ENCODE results near the gene ERICH2. TPM values are rescaled to one million over a fixed set of nuclear protein-coding genes. Genes with fewer than 3 reads are reported as not detected.

ERICH2 gene
- polyA plus RNA-seq, 3 donors = not detected

DNA sequence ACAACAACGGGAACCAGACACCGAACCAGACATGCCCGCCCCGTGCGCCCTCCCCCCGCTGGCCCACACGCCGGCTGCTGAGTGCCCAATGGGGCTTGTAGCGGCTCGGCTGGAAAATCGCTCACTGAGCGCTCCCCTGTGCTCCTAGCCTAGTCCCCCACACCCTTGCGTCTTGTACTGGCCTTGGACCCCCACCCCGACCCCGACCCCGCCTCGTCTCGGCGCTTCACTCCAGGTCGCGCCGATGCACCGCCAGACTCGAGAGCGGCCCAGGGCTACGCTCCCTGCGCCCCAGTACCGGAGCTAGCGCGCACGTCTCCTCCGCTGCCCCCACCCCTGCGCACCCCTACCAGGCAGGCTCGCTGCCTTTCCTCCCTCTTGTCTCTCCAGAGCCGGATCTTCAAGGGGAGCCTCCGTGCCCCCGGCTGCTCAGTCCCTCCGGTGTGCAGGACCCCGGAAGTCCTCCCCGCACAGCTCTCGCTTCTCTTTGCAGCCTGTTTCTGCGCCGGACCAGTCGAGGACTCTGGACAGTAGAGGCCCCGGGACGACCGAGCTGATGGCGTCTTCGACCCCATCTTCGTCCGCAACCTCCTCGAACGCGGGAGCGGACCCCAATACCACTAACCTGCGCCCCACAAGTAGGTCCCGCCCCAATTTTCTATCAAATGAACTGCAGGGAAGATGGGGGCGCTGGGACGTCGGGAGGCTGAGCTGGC is 48.0 kb downstream of the ERICH2 start:
- Histone ChIP-seq H3K27me3 (ENCODE audit: control insufficient read depth in 2 of 2, insufficient read depth in 2 of 2, low read length in 2 of 2) (peaks cover 87 to 99% of the 10 kb centered on the region in 2 donors), H3K27ac (ENCODE audit: low read depth in 1 of 2, low read length in 2 of 2) (no peak overlapping the region), H3K9ac (ENCODE audit: insufficient read depth, low read length, poor library complexity, severe bottlenecking) (no peak overlapping the region), H3K36me3 (replicated peaks in 1 of 2; ENCODE audit: control insufficient read depth in 1 of 2, insufficient read depth in 2 of 2, low read length in 2 of 2) (no peaks in the 10 kb centered on the region), H2AFZ (ENCODE audit: insufficient read depth, low read depth, low read length, poor library complexity, severe bottlenecking) (peak overlapping the region; percentile 71), H4K20me1 (ENCODE audit: insufficient read depth, low read length) (no peaks in the 10 kb centered on the region), H3K4me3 (replicated peaks in 1 of 3; ENCODE audit: low read depth in 2 of 3, low read length in 3 of 3) (peak overlapping the region in 1 of 3 experiments; percentile 71), H3K9me3 (replicated peaks in 1 of 2; ENCODE audit: control insufficient read depth in 1 of 2, insufficient read depth in 1 of 2, low read length in 2 of 2) (peaks cover 0 to 60% of the 10 kb centered on the region in 2 donors), H3K4me1 (ENCODE audit: control insufficient read depth in 1 of 2, insufficient read depth in 2 of 2, low read length in 2 of 2) (peaks cover 54 to 66% of the 10 kb centered on the region in 2 donors), H3K79me2 (ENCODE audit: insufficient read depth, low read length) (no peaks in the 10 kb centered on the region), H3K4me2 (replicated peaks; ENCODE audit: extremely low read depth, low read length, poor library complexity, severe bottlenecking) (peak overlapping the region; percentile 78)
- no peak for DNase-seq
- H3K4me3 Mint-ChIP-seq = peak overlapping the region; percentile 9 to 86
- H3K27me3 Mint-ChIP-seq (ENCODE audit: low read depth in 3 of 3) = peaks cover 92 to 100% (median 100%) of the 10 kb centered on the region in 3 donors
- intact Hi-C loops (cut with micrococcal nuclease) = loop anchor here in 1 of 2 donors (10.0 kb wide), 1 partner anchor 413 kb away; no protein-coding TSS in a partner anchor
- peaks cover 3 to 19% of the 10 kb centered on the region in 2 donors for H3K36me3 Mint-ChIP-seq
- peaks cover 0 to 44% (median 26%) of the 10 kb centered on the region in 7 donors for H3K9me3 Mint-ChIP-seq
- TF ChIP-seq, protein P1, sequence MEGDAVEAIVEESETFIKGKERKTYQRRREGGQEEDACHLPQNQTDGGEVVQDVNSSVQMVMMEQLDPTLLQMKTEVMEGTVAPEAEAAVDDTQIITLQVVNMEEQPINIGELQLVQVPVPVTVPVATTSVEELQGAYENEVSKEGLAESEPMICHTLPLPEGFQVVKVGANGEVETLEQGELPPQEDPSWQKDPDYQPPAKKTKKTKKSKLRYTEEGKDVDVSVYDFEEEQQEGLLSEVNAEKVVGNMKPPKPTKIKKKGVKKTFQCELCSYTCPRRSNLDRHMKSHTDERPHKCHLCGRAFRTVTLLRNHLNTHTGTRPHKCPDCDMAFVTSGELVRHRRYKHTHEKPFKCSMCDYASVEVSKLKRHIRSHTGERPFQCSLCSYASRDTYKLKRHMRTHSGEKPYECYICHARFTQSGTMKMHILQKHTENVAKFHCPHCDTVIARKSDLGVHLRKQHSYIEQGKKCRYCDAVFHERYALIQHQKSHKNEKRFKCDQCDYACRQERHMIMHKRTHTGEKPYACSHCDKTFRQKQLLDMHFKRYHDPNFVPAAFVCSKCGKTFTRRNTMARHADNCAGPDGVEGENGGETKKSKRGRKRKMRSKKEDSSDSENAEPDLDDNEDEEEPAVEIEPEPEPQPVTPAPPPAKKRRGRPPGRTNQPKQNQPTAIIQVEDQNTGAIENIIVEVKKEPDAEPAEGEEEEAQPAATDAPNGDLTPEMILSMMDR (IDR thresholded peaks at IDR 0.05) = no peak
- H3K27ac Mint-ChIP-seq = no peak overlapping the region
- 4% methylated on average over 55 of the region's 60 CpGs for WGBS (ENCODE audit: insufficient coverage)
- peaks cover 68% of the 10 kb centered on the region for H3K4me1 Mint-ChIP-seq

DNA sequence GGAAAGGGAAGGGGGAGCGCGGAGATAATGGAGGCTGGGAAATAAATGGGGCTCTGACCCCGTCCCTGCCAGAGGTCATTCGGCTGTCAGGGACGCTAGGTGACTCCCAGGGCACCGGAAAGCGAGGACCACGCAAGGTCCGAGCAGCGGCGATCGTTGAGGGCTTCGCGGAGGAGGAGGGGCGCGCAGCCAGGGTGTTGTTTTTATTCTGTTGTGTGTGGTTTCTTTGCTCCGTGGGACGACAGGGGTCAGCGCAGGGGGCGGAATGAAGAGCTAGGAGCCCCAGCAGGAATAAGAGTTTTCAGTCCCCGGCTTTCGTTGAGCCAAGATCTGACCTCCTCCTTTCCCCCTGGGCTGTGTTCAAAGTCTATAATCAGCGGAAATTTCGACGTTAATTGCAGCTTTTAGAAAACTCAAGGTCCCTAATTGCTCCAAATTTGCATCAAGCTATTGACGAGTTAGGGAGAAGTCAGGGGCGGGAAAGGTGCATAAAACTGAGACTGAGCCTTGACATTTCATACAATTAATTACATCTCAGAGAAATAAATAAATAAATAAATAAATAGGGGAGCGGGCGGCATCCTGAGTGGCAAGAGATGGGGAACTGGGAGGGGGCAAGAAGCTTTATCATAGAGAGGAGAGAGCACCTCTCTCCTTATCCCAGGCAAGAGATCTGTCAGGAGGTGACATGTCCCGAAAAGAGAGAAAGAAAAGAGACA is 48.7 kb downstream of the ERICH2 start:
- peaks cover 85 to 99% of the 10 kb centered on the region in 2 donors for H3K27me3 ChIP-seq (ENCODE audit: control insufficient read depth in 2 of 2, insufficient read depth in 2 of 2, low read length in 2 of 2)
- peaks cover 71% of the 10 kb centered on the region for H3K4me1 Mint-ChIP-seq
- H3K4me2 ChIP-seq (replicated peaks; ENCODE audit: extremely low read depth, low read length, poor library complexity, severe bottlenecking) = peak overlapping the region; percentile 78

More for the DNA sequence above, 48.7 kb downstream of the ERICH2 start:
- no peak overlapping the region for H3K9ac ChIP-seq (ENCODE audit: insufficient read depth, low read length, poor library complexity, severe bottlenecking)
- intact Hi-C loops (cut with micrococcal nuclease) = loop anchor here in 1 of 2 donors (10.0 kb wide), 1 partner anchor 414 kb away; no protein-coding TSS in a partner anchor
- H3K9me3 ChIP-seq (replicated peaks in 1 of 2; ENCODE audit: control insufficient read depth in 1 of 2, insufficient read depth in 1 of 2, low read length in 2 of 2) = peaks cover 0 to 52% of the 10 kb centered on the region in 2 donors
- H3K79me2 ChIP-seq (ENCODE audit: insufficient read depth, low read length) = no peaks in the 10 kb centered on the region
- Mint-ChIP-seq H3K9me3 (peaks cover 0 to 44% (median 22%) of the 10 kb centered on the region in 7 donors), H3K27ac (peak overlapping the region in 1 of 7 donors; percentile 22), H3K4me3 (peak overlapping the region in 1 of 2 donors; percentile 86), H3K27me3 (ENCODE audit: low read depth in 3 of 3) (peaks cover 90 to 100% (median 99%) of the 10 kb centered on the region in 3 donors), H3K36me3 (peaks cover 3 to 14% of the 10 kb centered on the region in 2 donors)
- H3K4me1 ChIP-seq (ENCODE audit: control insufficient read depth in 1 of 2, insufficient read depth in 2 of 2, low read length in 2 of 2) = peaks cover 59 to 73% of the 10 kb centered on the region in 2 donors
- no peak for DNase-seq
- no peaks in the 10 kb centered on the region for H4K20me1 ChIP-seq (ENCODE audit: insufficient read depth, low read length)
- peak overlapping the region in 1 of 3 experiments; percentile 12 for H3K4me3 ChIP-seq (replicated peaks in 1 of 3; ENCODE audit: low read depth in 2 of 3, low read length in 3 of 3)
- no peak overlapping the region for H3K27ac ChIP-seq (ENCODE audit: low read depth in 1 of 2, low read length in 2 of 2)
- TF ChIP-seq, protein P1 (IDR thresholded peaks at IDR 0.05) = no peak
- H2AFZ ChIP-seq (ENCODE audit: insufficient read depth, low read depth, low read length, poor library complexity, severe bottlenecking) = no peak overlapping the region
- WGBS (ENCODE audit: insufficient coverage) = 12% methylated on average over 14 of the region's 30 CpGs
- H3K36me3 ChIP-seq (replicated peaks in 1 of 2; ENCODE audit: control insufficient read depth in 1 of 2, insufficient read depth in 2 of 2, low read length in 2 of 2) = no peaks in the 10 kb centered on the region

Measured in CD14-positive monocyte (primary cell).